ENCODE results near the gene BHLHE23. TPM values are rescaled to one million over a fixed set of nuclear protein-coding genes. Genes with fewer than 3 reads are reported as not detected.
"Not testable (repeated sequence)": the region's sequence is repeated elsewhere in the genome, so short reads cannot be mapped to it uniquely, and the experiment has no call there.

BHLHE23 gene
- total RNA-seq, 1 donor from 2014 or later, result not detected

DNA sequence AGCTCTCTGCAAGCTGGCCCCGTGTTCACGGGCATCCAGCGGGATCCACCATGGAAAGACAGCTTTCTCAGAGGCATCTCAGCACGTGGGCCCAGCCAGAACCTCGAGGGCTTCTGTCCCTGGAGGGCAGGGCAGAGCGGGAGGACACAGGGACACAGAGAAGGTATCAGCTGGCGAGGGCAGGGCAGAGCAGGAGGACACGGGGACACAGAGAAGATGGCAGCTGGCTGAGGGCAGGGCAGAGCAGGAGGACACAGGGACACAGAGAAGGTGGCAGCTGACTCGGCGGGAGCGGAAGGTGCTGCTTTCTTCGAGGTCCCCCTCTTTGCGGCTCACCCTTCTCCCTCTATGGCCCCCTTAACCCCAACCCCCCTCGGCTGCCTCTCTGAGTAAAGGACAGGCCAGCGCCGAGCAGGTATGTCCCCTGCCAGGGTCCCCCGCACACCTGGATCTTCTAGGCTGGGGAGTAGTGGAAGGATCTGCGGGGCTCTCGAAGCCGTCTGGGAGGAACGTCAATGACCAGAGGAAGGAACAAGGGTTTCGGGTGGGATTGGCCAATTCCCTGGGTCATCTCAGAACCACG, 28.9 kb upstream of the BHLHE23 start:
- Mint-ChIP-seq H3K36me3 (ENCODE audit: low read depth) (no peaks in the 10 kb centered on the region), H3K9me3 (no peaks in the 10 kb centered on the region), H3K27ac (no peak overlapping the region), H3K4me1 (ENCODE audit: low read depth) (peaks cover 6% of the 10 kb centered on the region), H3K27me3 (ENCODE audit: low read depth) (peaks cover 18% of the 10 kb centered on the region), H3K4me3 (ENCODE audit: low read depth) (no peak overlapping the region)
- intact Hi-C loops (cut with micrococcal nuclease), result no loop called here
- DNase-seq (ENCODE audit: low spot score), result no peak

DNA sequence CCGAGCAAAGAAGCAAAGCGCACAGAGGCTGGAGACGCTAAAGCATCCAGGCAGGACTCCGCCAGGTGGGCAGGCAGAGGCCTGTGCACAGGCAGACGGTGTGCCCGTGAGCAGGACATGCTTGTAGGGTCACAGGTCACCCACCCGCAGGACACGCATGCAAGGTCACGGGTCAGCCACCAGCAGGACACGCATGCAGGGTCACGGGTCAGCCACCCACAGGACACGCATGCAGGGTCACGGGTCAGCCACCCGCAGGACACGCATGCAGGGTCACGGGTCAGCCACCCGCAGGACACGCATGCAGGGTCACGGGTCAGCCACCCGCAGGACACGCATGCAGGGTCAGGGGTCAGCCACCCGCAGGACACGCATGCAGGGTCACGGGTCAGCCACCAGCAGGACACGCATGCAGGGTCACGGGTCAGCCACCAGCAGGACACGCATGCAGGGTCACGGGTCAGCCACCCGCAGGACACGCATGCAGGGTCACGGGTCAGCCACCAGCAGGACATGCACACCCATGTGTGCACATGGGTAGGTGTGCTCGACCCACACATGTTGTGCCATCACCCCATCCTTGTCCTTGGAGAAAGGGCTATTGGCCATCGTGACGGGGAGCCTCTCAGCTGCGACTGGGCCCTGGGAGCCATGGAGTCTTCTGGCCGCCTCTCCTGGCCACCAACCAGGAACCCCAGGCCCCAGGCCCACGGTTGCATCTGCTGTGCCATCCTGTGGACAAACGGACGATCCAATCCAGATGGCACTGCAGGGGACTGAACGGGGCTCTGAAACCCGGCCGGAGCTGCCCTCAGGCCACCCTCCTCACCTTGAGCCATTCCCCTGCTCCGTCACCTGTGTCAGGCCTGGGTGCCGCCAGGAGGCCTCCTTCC, 28.2 kb upstream of the BHLHE23 start:
- H3K27ac Mint-ChIP-seq; H3K4me1 Mint-ChIP-seq (ENCODE audit: low read depth); DNase-seq (ENCODE audit: low spot score); H3K9me3 Mint-ChIP-seq; H3K4me3 Mint-ChIP-seq (ENCODE audit: low read depth); H3K36me3 Mint-ChIP-seq (ENCODE audit: low read depth); intact Hi-C loops (cut with micrococcal nuclease): not testable (repeated sequence)
- H3K27me3 Mint-ChIP-seq (ENCODE audit: low read depth), result peaks cover 13% of the 10 kb centered on the region

DNA sequence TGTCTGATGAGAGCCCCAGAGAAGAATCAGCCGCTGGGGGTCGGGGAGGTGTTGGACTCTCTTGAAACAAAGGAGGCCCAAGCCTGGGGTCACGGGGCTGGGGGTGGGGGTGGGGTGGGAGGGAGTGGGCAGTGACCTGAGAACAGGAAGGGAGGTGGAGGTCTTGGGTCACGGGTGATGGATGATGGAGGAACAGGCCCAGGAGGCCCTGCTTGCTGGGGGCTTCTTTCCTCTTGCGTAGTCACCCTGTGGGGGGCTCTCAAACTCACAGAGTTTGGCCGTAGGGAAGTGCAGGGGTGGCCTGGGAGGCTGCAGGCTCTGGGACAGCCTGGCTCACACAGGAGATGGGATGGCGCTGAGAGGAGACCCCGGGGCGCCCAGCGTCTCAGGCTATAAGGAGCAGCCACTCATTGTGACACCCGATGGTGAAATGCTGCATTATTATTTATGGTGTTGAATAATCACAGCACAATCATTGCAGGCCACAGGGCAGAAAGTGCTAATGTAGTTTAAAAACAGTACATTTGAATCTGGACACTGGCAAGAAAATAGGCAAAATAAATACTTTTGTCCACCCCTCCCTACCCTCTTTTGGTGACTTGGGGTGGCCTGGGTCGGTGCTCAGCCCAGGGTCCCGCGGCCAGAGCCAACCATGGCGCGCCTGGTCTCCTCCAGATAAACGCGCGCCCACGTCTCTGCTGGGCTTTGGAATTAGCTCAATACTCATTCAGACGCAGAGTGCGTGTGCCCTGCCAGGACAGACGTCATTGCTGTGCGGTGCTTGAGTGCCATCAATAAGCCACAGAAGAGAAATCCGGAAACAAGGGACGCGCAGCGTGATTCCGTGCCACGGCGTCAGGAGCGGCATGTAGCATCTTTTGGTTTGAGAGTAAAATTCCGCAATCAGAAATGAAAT, 27.3 kb upstream of the BHLHE23 start:
- DNase-seq (ENCODE audit: low spot score), result no peak
- Mint-ChIP-seq H3K9me3 (no peaks in the 10 kb centered on the region), H3K36me3 (ENCODE audit: low read depth) (no peaks in the 10 kb centered on the region), H3K27me3 (ENCODE audit: low read depth) (peaks cover 11% of the 10 kb centered on the region), H3K4me3 (ENCODE audit: low read depth) (no peak overlapping the region), H3K27ac (no peak overlapping the region), H3K4me1 (ENCODE audit: low read depth) (peaks cover 6% of the 10 kb centered on the region)
- intact Hi-C loops (cut with micrococcal nuclease), result no loop called here

DNA sequence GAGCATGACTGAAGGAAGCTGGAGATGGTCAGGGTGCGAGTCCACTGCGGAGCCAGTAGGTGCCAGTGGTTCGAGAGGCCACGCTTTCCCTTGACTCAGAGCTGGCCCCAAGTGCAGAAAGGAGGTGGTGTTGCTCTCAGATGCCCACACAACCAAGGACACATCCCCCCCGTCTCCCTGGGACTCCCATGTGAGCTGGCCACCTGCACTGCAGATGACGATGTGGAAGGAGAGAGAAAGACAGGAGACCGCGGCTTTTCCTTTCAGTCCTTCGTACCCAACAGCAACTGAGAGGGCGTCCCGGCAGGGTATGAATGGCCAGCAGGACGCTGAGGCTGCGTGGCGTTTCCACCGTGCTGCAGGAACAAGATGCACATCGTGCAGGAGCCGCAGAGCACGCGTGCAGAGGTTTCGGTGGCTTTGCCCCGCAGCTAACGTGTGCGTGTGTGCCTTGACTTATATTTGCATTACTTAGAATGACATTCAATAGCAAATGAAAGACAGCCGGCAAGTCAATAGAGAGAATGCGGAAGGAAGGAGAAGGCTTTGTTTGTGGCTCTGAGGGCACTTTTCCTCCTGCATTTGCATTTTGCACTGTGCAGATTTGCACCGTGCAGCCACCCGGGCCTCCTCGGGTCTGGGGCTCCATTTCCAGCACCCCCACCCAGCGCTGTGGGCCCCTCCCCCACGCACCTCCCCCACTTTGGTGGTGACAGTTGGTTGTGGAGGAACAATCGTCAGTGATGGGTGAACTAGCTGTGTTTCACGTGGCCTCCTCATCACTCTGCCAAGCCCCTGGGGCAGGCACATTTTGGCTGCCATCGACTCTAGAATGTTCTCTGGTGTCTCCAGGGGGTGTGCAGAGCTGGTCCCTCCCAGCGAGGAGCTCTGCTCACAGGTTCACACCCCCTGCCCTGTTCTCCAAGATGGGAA, 26.4 kb upstream of the BHLHE23 start:
- no peaks in the 10 kb centered on the region for H3K9me3 Mint-ChIP-seq
- no peaks in the 10 kb centered on the region for H3K36me3 Mint-ChIP-seq (ENCODE audit: low read depth)
- H3K4me1 Mint-ChIP-seq (ENCODE audit: low read depth), result peaks cover 6% of the 10 kb centered on the region
- H3K4me3 Mint-ChIP-seq (ENCODE audit: low read depth), result peak overlapping the region; percentile 65
- intact Hi-C loops (cut with micrococcal nuclease), result no loop called here
- H3K27me3 Mint-ChIP-seq (ENCODE audit: low read depth), result peaks cover 11% of the 10 kb centered on the region
- no peak overlapping the region for H3K27ac Mint-ChIP-seq
- no peak for DNase-seq (ENCODE audit: low spot score)

DNA sequence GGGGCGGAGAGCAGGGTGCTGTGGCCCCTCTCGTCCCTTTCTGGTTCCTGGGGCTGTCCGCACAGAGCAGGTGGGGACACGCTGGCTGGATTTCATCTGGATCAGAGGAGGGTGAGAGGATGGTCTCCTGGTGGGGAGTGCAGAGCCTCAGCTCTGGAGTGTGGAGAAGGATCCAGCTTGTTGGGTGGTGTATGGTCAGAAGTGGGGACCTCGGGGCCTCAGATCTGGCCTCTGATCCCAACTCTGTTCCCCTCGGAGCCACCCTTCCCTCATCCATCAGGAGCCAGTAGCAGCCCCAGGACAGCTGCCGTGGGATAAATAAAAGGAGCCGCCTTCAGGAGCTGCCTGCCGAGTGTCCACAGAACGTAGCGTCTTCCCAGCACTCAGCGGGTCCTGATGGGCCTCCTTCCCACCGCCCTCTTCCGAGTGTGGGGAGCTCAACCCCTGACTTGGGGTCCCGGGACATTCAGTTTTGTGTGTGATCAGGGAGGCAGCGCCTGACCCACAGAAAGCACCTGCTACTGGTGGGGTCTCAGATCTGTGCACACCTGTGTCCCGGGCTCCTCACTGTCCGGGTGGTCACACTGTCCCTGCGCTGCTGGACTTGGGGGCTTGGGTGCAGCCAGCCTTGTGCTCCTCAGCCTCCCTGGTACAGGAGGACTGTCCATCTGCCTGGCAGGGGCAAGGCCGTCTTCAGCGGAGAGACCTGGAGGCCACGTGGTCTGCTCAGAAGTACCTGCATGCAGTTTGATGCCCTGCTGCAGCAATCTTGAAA, 25.4 kb upstream of the BHLHE23 start:
- peaks cover 14% of the 10 kb centered on the region for H3K27me3 Mint-ChIP-seq (ENCODE audit: low read depth)
- intact Hi-C loops (cut with micrococcal nuclease), result no loop called here
- no peaks in the 10 kb centered on the region for H3K36me3 Mint-ChIP-seq (ENCODE audit: low read depth)
- H3K4me1 Mint-ChIP-seq (ENCODE audit: low read depth), result peaks cover 6% of the 10 kb centered on the region
- no peak for DNase-seq (ENCODE audit: low spot score)
- no peaks in the 10 kb centered on the region for H3K9me3 Mint-ChIP-seq
- no peak overlapping the region for H3K27ac Mint-ChIP-seq
- no peak overlapping the region for H3K4me3 Mint-ChIP-seq (ENCODE audit: low read depth)

DNA sequence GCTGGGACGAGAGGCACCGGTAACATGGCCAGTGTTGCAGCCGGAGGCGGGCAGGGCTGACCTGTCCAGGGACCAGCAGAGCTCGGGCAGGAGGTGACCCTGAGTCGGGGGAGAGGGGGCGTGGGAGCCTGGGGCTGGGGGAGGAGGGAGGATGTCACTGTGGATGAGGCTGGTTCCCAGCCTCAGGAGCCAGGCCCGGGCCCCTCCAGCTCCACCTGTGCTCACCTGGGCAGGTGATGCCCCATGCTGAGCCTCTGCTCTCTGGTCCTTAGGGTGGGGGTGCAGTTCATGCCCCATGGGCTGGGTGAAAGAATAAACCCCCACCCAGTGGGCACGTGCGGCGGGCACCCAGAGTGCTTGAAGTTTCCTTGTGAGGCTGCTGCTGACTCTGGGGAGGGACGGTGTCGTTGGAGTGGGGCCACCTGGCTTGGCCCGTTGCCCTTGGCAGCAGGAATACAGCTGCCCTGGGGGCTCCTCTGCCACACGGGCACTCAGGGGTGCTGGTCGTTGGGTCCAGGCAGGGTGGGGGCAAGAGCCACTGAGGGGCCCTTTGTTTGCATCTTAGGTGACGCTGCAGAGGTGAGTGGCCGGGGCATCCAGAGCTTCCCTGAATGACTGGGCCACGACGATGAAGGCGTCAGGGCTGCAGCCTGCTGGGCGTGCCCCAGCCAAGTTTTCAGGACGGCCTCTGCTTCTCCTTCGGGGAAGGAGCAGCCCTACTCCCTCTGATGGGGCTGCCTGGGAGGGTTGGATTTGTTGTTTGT, 24.7 kb upstream of the BHLHE23 start:
- DNase-seq (ENCODE audit: low spot score), result no peak
- Mint-ChIP-seq H3K9me3 (no peaks in the 10 kb centered on the region), H3K4me1 (ENCODE audit: low read depth) (peaks cover 6% of the 10 kb centered on the region), H3K36me3 (ENCODE audit: low read depth) (no peaks in the 10 kb centered on the region), H3K27ac (no peak overlapping the region), H3K27me3 (ENCODE audit: low read depth) (peaks cover 14% of the 10 kb centered on the region), H3K4me3 (ENCODE audit: low read depth) (no peak overlapping the region)
- intact Hi-C loops (cut with micrococcal nuclease), result no loop called here

DNA sequence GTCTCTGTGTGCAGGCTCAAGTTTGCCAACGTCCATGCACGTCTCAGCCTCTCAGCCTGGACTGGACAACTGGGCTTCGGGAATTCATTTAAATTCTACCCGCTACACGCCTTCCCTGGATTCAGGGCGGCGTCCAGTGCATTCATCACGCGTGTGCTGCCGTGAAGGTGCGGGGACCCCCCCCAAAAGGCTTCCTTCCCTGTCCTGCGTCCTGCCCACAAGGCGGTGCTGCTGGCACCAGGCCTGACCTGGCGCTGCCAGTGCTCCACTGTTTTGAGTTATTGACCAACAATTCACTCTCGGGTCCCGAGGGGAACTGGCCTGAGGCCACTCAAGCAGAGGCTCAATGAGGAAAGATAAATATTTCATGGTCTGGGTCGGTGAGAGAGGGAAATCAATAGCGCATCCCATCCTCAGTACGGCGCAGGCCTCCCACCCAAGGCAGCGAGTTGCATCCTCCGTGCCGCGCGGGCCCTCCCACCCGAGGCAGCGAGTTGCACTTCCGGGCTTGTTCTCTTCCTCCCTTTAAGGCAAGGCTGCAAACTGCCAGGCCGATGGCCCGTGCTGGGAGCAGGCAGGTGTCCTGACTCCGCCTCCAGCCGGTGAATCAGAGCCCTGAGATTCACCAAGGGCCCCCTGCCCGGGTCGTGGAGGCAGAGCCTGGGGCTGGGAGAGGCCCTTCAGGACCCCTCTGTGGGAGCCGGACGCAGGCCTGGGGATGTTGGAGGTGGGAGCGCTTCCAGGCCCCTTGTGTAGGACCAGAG, 22.8 kb upstream of the BHLHE23 start:
- H3K27me3 Mint-ChIP-seq (ENCODE audit: low read depth), result peaks cover 16% of the 10 kb centered on the region
- no peaks in the 10 kb centered on the region for H3K9me3 Mint-ChIP-seq
- DNase-seq (ENCODE audit: low spot score), result no peak

DNA sequence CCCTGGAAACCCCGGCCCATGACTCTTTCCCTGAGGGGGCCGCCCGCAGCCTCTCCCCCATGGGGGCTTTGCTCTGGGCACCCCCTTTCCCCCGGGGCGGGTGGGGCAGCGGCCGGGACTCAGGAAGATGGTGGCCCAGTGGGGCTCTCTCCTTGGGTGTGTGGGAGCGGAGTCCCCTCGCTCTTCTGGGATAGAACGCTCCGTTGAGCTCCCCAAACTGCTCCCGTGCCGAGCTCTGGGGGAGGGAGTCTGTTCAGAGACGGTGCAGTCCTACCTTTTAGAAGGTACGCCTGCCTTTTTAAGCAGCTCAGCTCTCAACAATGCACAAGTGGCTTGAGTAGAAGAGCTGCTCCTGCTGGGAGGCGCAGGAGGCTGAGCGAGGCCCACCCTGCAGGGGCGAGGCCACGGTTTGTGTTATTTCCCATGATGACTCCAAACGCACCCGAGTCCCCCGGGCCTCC, 21.7 kb upstream of the BHLHE23 start:
- H3K27me3 Mint-ChIP-seq (ENCODE audit: low read depth), result peaks cover 16% of the 10 kb centered on the region
- peaks cover 9% of the 10 kb centered on the region for H3K4me1 Mint-ChIP-seq (ENCODE audit: low read depth)
- no peaks in the 10 kb centered on the region for H3K9me3 Mint-ChIP-seq
- no peak overlapping the region for H3K4me3 Mint-ChIP-seq (ENCODE audit: low read depth)
- no peaks in the 10 kb centered on the region for H3K36me3 Mint-ChIP-seq (ENCODE audit: low read depth)
- no peak for DNase-seq (ENCODE audit: low spot score)
- intact Hi-C loops (cut with micrococcal nuclease), result no loop called here
- no peak overlapping the region for H3K27ac Mint-ChIP-seq

More for the DNA sequence above, 22.8 kb upstream of the BHLHE23 start:
- intact Hi-C loops (cut with micrococcal nuclease), result no loop called here
- Mint-ChIP-seq H3K27ac (no peak overlapping the region), H3K4me3 (ENCODE audit: low read depth) (no peak overlapping the region), H3K36me3 (ENCODE audit: low read depth) (no peaks in the 10 kb centered on the region), H3K4me1 (ENCODE audit: low read depth) (peaks cover 9% of the 10 kb centered on the region)

DNA sequence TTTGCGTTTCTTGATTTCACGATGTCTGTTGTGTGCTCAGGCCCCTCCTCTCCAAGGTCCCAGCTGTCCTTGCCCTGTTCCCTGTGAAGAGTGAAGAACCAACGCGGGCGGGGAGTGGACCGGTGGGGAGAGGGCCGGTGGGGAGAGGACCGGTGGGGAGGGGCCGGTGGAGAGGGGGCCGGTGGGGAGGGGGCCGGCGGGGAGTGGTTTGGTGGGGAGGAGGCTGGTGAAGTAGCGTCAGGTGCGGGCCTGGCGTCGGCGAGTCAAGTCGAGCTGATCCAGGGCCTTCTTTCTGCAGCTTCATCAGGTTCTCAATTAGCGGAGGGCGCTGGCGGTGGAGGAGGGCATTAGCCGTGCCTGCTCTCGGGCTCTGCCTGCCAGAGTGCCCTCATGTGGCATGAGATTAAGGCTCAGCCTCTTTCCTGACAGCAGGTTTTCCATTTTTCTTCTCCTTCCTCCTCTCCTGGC, 21.2 kb upstream of the BHLHE23 start:
- no peak overlapping the region for H3K27ac Mint-ChIP-seq
- no peaks in the 10 kb centered on the region for H3K9me3 Mint-ChIP-seq
- intact Hi-C loops (cut with micrococcal nuclease), result no loop called here
- H3K4me1 Mint-ChIP-seq (ENCODE audit: low read depth), result peaks cover 6% of the 10 kb centered on the region
- H3K4me3 Mint-ChIP-seq (ENCODE audit: low read depth), result no peak overlapping the region
- peaks cover 14% of the 10 kb centered on the region for H3K27me3 Mint-ChIP-seq (ENCODE audit: low read depth)
- H3K36me3 Mint-ChIP-seq (ENCODE audit: low read depth), result no peaks in the 10 kb centered on the region
- no peak for DNase-seq (ENCODE audit: low spot score)

DNA sequence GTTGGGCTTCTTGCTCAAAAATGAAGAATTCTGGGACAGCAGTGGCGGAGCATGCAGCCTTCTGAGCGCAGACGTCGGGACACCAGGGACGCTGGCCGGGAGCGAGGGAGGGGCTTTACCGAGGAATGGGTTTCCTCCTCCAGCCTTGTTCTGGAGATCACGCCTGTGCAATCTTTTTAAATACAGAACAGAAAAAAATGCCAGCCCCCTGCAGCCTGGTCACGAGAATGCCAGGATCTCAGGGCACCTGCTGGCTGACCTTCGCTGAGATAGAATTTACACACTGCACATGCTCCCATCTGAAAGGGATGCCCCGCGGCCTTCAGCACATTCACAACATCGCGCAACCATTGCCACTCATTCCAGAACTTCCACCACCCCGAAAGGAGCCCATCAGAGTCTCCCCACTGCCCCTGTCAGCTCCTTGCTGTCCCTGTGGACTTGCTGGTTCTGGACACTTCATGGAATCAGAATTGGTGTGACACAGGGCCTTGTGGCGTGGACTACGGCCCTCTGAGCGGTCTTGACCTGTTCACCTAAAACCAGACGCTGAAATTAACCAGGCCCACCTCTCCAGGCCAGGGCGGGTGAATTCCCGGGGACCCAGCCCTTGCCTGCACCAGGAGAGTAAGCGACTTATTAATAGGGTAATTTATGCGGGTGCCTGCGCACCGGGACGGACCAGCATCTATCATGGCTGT, 20.6 kb upstream of the BHLHE23 start:
- Mint-ChIP-seq H3K27ac (no peak overlapping the region), H3K9me3 (no peaks in the 10 kb centered on the region), H3K4me1 (ENCODE audit: low read depth) (peaks cover 2% of the 10 kb centered on the region), H3K27me3 (ENCODE audit: low read depth) (peaks cover 9% of the 10 kb centered on the region), H3K36me3 (ENCODE audit: low read depth) (no peaks in the 10 kb centered on the region), H3K4me3 (ENCODE audit: low read depth) (no peak overlapping the region)
- no peak for DNase-seq (ENCODE audit: low spot score)
- intact Hi-C loops (cut with micrococcal nuclease), result no loop called here
